Limb (tissue), 2 donors: Measurements from ENCODE around the gene IL17RD.

ENCODE experiments used
- DNase-seq, 2 donors: peaks; one replicate each; pipeline ENCODE4 v3.0.0-alpha.2; 2016; ENCODE audit errors: extremely low spot score in 2 of 2

IL17RD gene

GRCh38 chr3:57130571-57131209, 34.5 kb downstream of the IL17RD start:
- peak in 1 of 2 donors; percentile 59 for DNase-seq

GRCh38 chr3:57128826-57129667, 36.1 kb downstream of the IL17RD start:
- peak in 1 of 2 donors; percentile 59 for DNase-seq

- DNase-seq, result peak; percentile 55 to 79
Measured at GRCh38 chr3:57127891-57128518, 37.1 kb downstream of the IL17RD start.

GRCh38 chr3:57126244-57126643, 38.9 kb downstream of the IL17RD start:
- no peak for DNase-seq

GRCh38 chr3:57120451-57121174, 44.5 kb downstream of the IL17RD start:
- no peak for DNase-seq

- DNase-seq, result no peak
Measured at GRCh38 chr3:57120040-57120439, 45.1 kb downstream of the IL17RD start.

- no peak for DNase-seq
Measured at GRCh38 chr3:57118254-57118653, 46.9 kb downstream of the IL17RD start.

GRCh38 chr3:57116501-57116900, 48.7 kb downstream of the IL17RD start:
- DNase-seq, result no peak

GRCh38 chr3:57112206-57112605, 52.9 kb downstream of the IL17RD start:
- DNase-seq, result no peak

GRCh38 chr3:57110798-57111197, 54.4 kb downstream of the IL17RD start:
- DNase-seq, result peak; percentile 60 to 62

GRCh38 chr3:57110214-57110613, 54.9 kb downstream of the IL17RD start:
- DNase-seq, result no peak

GRCh38 chr3:57109437-57110199, 55.5 kb downstream of the IL17RD start:
- no peak for DNase-seq

GRCh38 chr3:57108684-57109083, 56.5 kb downstream of the IL17RD start:
- no peak for DNase-seq

- DNase-seq, result no peak
Measured at GRCh38 chr3:57105585-57105984, 59.6 kb downstream of the IL17RD start.

- peak; percentile 84 to 85 for DNase-seq
Measured at GRCh38 chr3:57100046-57100695, 65.0 kb downstream of the IL17RD start.

GRCh38 chr3:57098418-57099310, 66.5 kb downstream of the IL17RD start:
- no peak for DNase-seq

GRCh38 chr3:57097536-57097935, 67.6 kb downstream of the IL17RD start:
- DNase-seq, result no peak

GRCh38 chr3:57095363-57095762, 69.8 kb downstream of the IL17RD start:
- no peak for DNase-seq

GRCh38 chr3:57094575-57094974, 70.6 kb downstream of the IL17RD start:
- DNase-seq, result peak; percentile 66 to 88
